NCI-H1417 treated with DMSO at 0.1 percent for 48 hours (cell line): ENCODE data around the gene ARHGAP5.

Experiments
- DNase-seq: peaks from one replicate; lab custom pipeline; 2025; lab: John Stamatoyannopoulos, UW

ARHGAP5 gene

GRCh38 chr14:32076278-32077080, 625 bp upstream of the ARHGAP5 start:
- peak; percentile 82 for DNase-seq

GRCh38 chr14:32078023-32078857, 1.1 kb downstream of the ARHGAP5 start:
- DNase-seq = peak; percentile 18

- DNase-seq = no peak
These were observed 1.7 kb downstream of the ARHGAP5 start for GRCh38 chr14:32078858-32079216.

GRCh38 chr14:32079264-32079663, 2.2 kb downstream of the ARHGAP5 start:
- DNase-seq = no peak

GRCh38 chr14:32080001-32080510, 3.0 kb downstream of the ARHGAP5 start:
- no peak for DNase-seq

- no peak for DNase-seq
These were observed 4.8 kb downstream of the ARHGAP5 start for GRCh38 chr14:32081901-32082300.

GRCh38 chr14:32083315-32083624, 6.2 kb downstream of the ARHGAP5 start:
- no peak for DNase-seq

- DNase-seq = no peak
These were observed 6.7 kb downstream of the ARHGAP5 start for GRCh38 chr14:32083789-32084188.

- no peak for DNase-seq
These were observed 8.2 kb downstream of the ARHGAP5 start for GRCh38 chr14:32085182-32085844.

GRCh38 chr14:32085845-32086383, 8.8 kb downstream of the ARHGAP5 start:
- no peak for DNase-seq

GRCh38 chr14:32087173-32087861, 10.2 kb downstream of the ARHGAP5 start:
- no peak for DNase-seq

- no peak for DNase-seq
These were observed 10.8 kb downstream of the ARHGAP5 start for GRCh38 chr14:32087907-32088306.

- DNase-seq = no peak
These were observed 13.6 kb downstream of the ARHGAP5 start for GRCh38 chr14:32090686-32091085.

- DNase-seq = no peak
These were observed 22.4 kb downstream of the ARHGAP5 start for GRCh38 chr14:32099473-32099872.

- DNase-seq = no peak
These were observed 23.1 kb downstream of the ARHGAP5 start for GRCh38 chr14:32100175-32100574.

GRCh38 chr14:32102152-32102787, 25.2 kb downstream of the ARHGAP5 start:
- DNase-seq = no peak

GRCh38 chr14:32102968-32103367, 25.9 kb downstream of the ARHGAP5 start:
- DNase-seq = no peak

GRCh38 chr14:32104308-32104707, 27.2 kb downstream of the ARHGAP5 start:
- DNase-seq = no peak

- DNase-seq = no peak
These were observed 27.7 kb downstream of the ARHGAP5 start for GRCh38 chr14:32104803-32105202.

GRCh38 chr14:32109676-32110547, 32.8 kb downstream of the ARHGAP5 start:
- DNase-seq = no peak
